ENCODE measurements around the gene KRTAP4-4. TPM values are rescaled to one million over a fixed set of nuclear protein-coding genes. Genes with fewer than 3 reads are reported as not detected.

Gene KRTAP4-4
- total and polyA plus RNA-seq, 10 of the 15 experiments (the other 5 are each of a cell fraction or from before 2014, with no cell fraction given) = not detected

DNA sequence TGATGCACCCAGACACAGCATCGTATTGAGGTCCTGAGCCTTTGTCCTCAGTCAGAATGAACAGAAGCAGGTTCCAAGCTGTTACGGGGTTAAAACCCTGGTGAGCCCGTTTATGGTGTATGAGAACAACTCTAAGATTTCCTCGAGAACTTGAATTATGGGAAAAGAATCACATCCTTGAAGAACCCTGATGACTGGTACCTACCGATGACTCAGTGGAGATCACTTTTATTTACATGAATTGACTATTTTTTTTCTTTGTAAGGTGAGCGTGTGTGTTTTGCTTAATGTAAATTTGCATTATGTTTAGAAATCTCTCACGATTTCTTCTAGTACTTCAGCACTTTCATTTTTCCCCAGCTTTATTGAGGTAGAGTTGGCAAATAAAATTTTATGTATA lies 3.3 kb upstream of the KRTAP4-4 start:
- Histone ChIP-seq H2AFZ (ENCODE audit: control insufficient read depth, low read depth, low read length) (no peak overlapping the region), H3K79me2 (ENCODE audit: control insufficient read depth, insufficient read depth, low read length) (no peaks in the 10 kb centered on the region), H4K20me1 (ENCODE audit: control insufficient read depth, insufficient read depth) (no peaks in the 10 kb centered on the region), H3K36me3 (ENCODE audit: control insufficient read depth in 2 of 2, insufficient read depth in 2 of 2, low read length in 1 of 2) (no peaks in the 10 kb centered on the region), H3K4me1 (ENCODE audit: control insufficient read depth, insufficient read depth, low read length) (no peaks in the 10 kb centered on the region), H3K4me3 (no peak overlapping the region), H3K4me2 (ENCODE audit: control insufficient read depth, insufficient read depth) (no peak overlapping the region), H3K27me3 (replicated peaks in 1 of 2; ENCODE audit: control insufficient read depth in 2 of 2, insufficient read depth in 2 of 2, low read length in 1 of 2) (no peaks in the 10 kb centered on the region; a peak in 3 of 4 replicates), H3K27ac (ENCODE audit: control insufficient read depth, insufficient read depth) (no peak overlapping the region), H3K9me3 (replicated peaks; ENCODE audit: control insufficient read depth, insufficient read depth, low read length) (no peaks in the 10 kb centered on the region), H3K9ac (ENCODE audit: control insufficient read depth, insufficient read depth, low read length) (no peak overlapping the region)
- ATAC-seq = no peak
- RAD21 ChIA-PET (ENCODE audit: unreplicated experiment) = no interaction called here
- CTCF ChIA-PET = no interaction called here
- 33% methylated on average over 7 of the region's 7 CpGs for WGBS (ENCODE audit: insufficient coverage, insufficient replicate concordance, low lambda C conversion rate, missing lambda C conversion rate)
- SMC1A ChIA-PET (ENCODE audit: uncharacterized antibody, unreplicated experiment) = no interaction called here
- intact Hi-C loops (cut with micrococcal nuclease; ENCODE audit: unreplicated experiment) (no loop called here), in situ Hi-C loops (cut with MboI) (no loop called here)
- no TSS peak for BruUV-seq (replicated peaks)
- DNase-seq (ENCODE audit: low read depth, low spot score) = no peak
- POLR2A ChIA-PET = no interaction called here
- no peak for FAIRE-seq
- TF ChIP-seq, protein P1, sequence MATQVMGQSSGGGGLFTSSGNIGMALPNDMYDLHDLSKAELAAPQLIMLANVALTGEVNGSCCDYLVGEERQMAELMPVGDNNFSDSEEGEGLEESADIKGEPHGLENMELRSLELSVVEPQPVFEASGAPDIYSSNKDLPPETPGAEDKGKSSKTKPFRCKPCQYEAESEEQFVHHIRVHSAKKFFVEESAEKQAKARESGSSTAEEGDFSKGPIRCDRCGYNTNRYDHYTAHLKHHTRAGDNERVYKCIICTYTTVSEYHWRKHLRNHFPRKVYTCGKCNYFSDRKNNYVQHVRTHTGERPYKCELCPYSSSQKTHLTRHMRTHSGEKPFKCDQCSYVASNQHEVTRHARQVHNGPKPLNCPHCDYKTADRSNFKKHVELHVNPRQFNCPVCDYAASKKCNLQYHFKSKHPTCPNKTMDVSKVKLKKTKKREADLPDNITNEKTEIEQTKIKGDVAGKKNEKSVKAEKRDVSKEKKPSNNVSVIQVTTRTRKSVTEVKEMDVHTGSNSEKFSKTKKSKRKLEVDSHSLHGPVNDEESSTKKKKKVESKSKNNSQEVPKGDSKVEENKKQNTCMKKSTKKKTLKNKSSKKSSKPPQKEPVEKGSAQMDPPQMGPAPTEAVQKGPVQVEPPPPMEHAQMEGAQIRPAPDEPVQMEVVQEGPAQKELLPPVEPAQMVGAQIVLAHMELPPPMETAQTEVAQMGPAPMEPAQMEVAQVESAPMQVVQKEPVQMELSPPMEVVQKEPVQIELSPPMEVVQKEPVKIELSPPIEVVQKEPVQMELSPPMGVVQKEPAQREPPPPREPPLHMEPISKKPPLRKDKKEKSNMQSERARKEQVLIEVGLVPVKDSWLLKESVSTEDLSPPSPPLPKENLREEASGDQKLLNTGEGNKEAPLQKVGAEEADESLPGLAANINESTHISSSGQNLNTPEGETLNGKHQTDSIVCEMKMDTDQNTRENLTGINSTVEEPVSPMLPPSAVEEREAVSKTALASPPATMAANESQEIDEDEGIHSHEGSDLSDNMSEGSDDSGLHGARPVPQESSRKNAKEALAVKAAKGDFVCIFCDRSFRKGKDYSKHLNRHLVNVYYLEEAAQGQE (IDR thresholded peaks at IDR 0.05; ENCODE audit: low read depth, low read length) = no peak
- no peak for TF ChIP-seq SMAD1 (IDR thresholded peaks at IDR 0.05; ENCODE audit: low read depth, partially characterized antibody)
- no peak for TF ChIP-seq USF2 (IDR thresholded peaks at IDR 0.05; ENCODE audit: borderline replicate concordance, low read depth, low read length)
- TF ChIP-seq, protein P2, sequence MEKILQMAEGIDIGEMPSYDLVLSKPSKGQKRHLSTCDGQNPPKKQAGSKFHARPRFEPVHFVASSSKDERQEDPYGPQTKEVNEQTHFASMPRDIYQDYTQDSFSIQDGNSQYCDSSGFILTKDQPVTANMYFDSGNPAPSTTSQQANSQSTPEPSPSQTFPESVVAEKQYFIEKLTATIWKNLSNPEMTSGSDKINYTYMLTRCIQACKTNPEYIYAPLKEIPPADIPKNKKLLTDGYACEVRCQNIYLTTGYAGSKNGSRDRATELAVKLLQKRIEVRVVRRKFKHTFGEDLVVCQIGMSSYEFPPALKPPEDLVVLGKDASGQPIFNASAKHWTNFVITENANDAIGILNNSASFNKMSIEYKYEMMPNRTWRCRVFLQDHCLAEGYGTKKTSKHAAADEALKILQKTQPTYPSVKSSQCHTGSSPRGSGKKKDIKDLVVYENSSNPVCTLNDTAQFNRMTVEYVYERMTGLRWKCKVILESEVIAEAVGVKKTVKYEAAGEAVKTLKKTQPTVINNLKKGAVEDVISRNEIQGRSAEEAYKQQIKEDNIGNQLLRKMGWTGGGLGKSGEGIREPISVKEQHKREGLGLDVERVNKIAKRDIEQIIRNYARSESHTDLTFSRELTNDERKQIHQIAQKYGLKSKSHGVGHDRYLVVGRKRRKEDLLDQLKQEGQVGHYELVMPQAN (conservative IDR thresholded peaks at IDR 0.05) = no peak
- TF ChIP-seq, protein P3, sequence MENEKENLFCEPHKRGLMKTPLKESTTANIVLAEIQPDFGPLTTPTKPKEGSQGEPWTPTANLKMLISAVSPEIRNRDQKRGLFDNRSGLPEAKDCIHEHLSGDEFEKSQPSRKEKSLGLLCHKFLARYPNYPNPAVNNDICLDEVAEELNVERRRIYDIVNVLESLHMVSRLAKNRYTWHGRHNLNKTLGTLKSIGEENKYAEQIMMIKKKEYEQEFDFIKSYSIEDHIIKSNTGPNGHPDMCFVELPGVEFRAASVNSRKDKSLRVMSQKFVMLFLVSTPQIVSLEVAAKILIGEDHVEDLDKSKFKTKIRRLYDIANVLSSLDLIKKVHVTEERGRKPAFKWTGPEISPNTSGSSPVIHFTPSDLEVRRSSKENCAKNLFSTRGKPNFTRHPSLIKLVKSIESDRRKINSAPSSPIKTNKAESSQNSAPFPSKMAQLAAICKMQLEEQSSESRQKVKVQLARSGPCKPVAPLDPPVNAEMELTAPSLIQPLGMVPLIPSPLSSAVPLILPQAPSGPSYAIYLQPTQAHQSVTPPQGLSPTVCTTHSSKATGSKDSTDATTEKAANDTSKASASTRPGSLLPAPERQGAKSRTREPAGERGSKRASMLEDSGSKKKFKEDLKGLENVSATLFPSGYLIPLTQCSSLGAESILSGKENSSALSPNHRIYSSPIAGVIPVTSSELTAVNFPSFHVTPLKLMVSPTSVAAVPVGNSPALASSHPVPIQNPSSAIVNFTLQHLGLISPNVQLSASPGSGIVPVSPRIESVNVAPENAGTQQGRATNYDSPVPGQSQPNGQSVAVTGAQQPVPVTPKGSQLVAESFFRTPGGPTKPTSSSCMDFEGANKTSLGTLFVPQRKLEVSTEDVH (IDR thresholded peaks at IDR 0.05; ENCODE audit: low read depth, partially characterized antibody) = no peak
- TF ChIP-seq GABPA (IDR thresholded peaks at IDR 0.05; ENCODE audit: low read depth) = no peak
- TF ChIP-seq NR2C1 (IDR thresholded peaks at IDR 0.05) = no peak
- TF ChIP-seq RBBP5 (conservative IDR thresholded peaks at IDR 0.05) = no peak
- TF ChIP-seq, protein P4, sequence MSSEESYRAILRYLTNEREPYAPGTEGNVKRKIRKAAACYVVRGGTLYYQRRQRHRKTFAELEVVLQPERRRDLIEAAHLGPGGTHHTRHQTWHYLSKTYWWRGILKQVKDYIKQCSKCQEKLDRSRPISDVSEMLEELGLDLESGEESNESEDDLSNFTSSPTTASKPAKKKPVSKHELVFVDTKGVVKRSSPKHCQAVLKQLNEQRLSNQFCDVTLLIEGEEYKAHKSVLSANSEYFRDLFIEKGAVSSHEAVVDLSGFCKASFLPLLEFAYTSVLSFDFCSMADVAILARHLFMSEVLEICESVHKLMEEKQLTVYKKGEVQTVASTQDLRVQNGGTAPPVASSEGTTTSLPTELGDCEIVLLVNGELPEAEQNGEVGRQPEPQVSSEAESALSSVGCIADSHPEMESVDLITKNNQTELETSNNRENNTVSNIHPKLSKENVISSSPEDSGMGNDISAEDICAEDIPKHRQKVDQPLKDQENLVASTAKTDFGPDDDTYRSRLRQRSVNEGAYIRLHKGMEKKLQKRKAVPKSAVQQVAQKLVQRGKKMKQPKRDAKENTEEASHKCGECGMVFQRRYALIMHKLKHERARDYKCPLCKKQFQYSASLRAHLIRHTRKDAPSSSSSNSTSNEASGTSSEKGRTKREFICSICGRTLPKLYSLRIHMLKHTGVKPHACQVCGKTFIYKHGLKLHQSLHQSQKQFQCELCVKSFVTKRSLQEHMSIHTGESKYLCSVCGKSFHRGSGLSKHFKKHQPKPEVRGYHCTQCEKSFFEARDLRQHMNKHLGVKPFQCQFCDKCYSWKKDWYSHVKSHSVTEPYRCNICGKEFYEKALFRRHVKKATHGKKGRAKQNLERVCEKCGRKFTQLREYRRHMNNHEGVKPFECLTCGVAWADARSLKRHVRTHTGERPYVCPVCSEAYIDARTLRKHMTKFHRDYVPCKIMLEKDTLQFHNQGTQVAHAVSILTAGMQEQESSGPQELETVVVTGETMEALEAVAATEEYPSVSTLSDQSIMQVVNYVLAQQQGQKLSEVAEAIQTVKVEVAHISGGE (CRISPR knock-in tag; IDR thresholded peaks at IDR 0.05) = no peak
- TF ChIP-seq ZSCAN29 (IDR thresholded peaks at IDR 0.05) = no peak
- TF ChIP-seq TCF12 (IDR thresholded peaks at IDR 0.05; ENCODE audit: low read depth, low read length) = no peak
- no peak for TF ChIP-seq PML (IDR thresholded peaks at IDR 0.05; ENCODE audit: low read length)
